OCI-LY7 (cell line): ENCODE results near the gene TUBAL3. TPM values are rescaled to one million over a fixed set of nuclear protein-coding genes. Genes with fewer than 3 reads are reported as not detected.

ENCODE experiments used
- BruUV-seq: library from RNA; stranded (reverse); fragments of 400-500 nt; replicated peaks from 2 replicates; lab custom pipeline; 2021; lab: Mats Ljungman, UMichigan
- CTCF ChIA-PET: fragments of 300-600 bp; sonication (Branson Sonifier 250); formaldehyde crosslinking; loops from one replicate; lab custom pipeline; 2022; ENCODE audit warnings: antibody characterized with exemption; ENCODE audit not compliant: unreplicated experiment; lab: Charles Lee
- POLR2A ChIA-PET: fragments of 300-600 bp; sonication (Branson Sonifier 250); formaldehyde crosslinking; loops from one replicate; lab custom pipeline; 2022; ENCODE audit warnings: antibody characterized with exemption; lab: Charles Lee
- DNase-seq: peaks from one replicate; pipeline ENCODE4 v3.0.0-alpha.2; 2015; ENCODE audit warnings: low spot score
- H2AFZ ChIP-seq: fragments of 200-600 bp; sonication (generic), shearing (Covaris generic); 2 replicates; pipeline ENCODE4 v1.6.1; 2014; ENCODE audit warnings: mild to moderate bottlenecking, antibody characterized with exemption, low read length, moderate library complexity
- H3K27ac ChIP-seq: fragments of 200-600 bp; sonication (generic); 2 replicates; pipeline ENCODE4 v1.5.1; 2014; ENCODE audit warnings: mixed run types, low read depth, mild to moderate bottlenecking, moderate library complexity, low read length, inconsistent platforms; ENCODE audit not compliant: poor library complexity, severe bottlenecking
- H3K36me3 ChIP-seq: fragments of 200-600 bp; sonication (generic); 2 replicates; pipeline ENCODE4 v1.6.1; 2014; ENCODE audit warnings: mild to moderate bottlenecking, antibody characterized with exemption, low read length, moderate library complexity, mixed read lengths; ENCODE audit not compliant: insufficient read depth
- H3K4me1 ChIP-seq: fragments of 200-600 bp; sonication (generic); 2 replicates; pipeline ENCODE4 v1.5.1; 2014; ENCODE audit warnings: mild to moderate bottlenecking, low read length; ENCODE audit not compliant: insufficient read depth, poor library complexity, severe bottlenecking
- H3K4me2 ChIP-seq: fragments of 200-600 bp; sonication (generic); 2 replicates; pipeline ENCODE4 v1.6.1; 2014; ENCODE audit warnings: mild to moderate bottlenecking, low read length
- H3K4me3 ChIP-seq: fragments of 200-600 bp; sonication (generic); 2 replicates; pipeline ENCODE4 v1.5.1; 2014; ENCODE audit warnings: mild to moderate bottlenecking, low read depth, low read length; ENCODE audit not compliant: poor library complexity, severe bottlenecking
- H3K79me2 ChIP-seq: fragments of 200-600 bp; sonication (generic); 2 replicates; pipeline ENCODE4 v1.6.1; 2016; ENCODE audit warnings: low read depth, mild to moderate bottlenecking, low read length, moderate library complexity, mixed read lengths; ENCODE audit not compliant: insufficient read depth
- H3K9me2 ChIP-seq: fragments of 200-600 bp; sonication (generic); 2 replicates; pipeline ENCODE4 v1.6.1; 2016; ENCODE audit warnings: mild to moderate bottlenecking, low read length, mixed read lengths; ENCODE audit not compliant: insufficient read depth
- H3K9me3 ChIP-seq: fragments of 200-600 bp; sonication (generic); 2 replicates; pipeline ENCODE4 v1.6.1; 2014; ENCODE audit warnings: mild to moderate bottlenecking, mixed run types, low read length, mixed read lengths
- H4K20me1 ChIP-seq: fragments of 200-600 bp; sonication (generic); 2 replicates; pipeline ENCODE4 v1.6.1; 2014; ENCODE audit warnings: mild to moderate bottlenecking, antibody characterized with exemption, low read length, moderate library complexity, mixed read lengths; ENCODE audit not compliant: insufficient read depth
- EZH2phosphoT487 ChIP-seq: fragments of 200-600 bp; sonication (generic); IDR thresholded peaks from 2 replicates; pipeline ENCODE4 v1.6.1; 2018; ENCODE audit warnings: low read depth, borderline replicate concordance, mild to moderate bottlenecking, mixed run types, antibody characterized with exemption, low read length, moderate library complexity, mixed read lengths
- intact Hi-C: fragments of 100-400 bp; cut with micrococcal nuclease; formaldehyde crosslinking; loops from one replicate; pipeline ENCODE4 v1.10.0; 2022; ENCODE audit not compliant: unreplicated experiment
- total RNA-seq, 2 experiments: library from RNA; depleted of rRNA in 1 of 2; stranded (reverse); fragments of >200 nt in 1 of 2; shearing (Covaris generic) in 1 of 2; gene quantifications; 2 replicates each; pipeline ENCODE4 v1.2.3, GENCODE V29; 2014 to 2022
- TF ChIP-seq, protein P1 (sequence below): fragments of 200-600 bp; sonication (generic); conservative IDR thresholded peaks from 2 replicates; pipeline ENCODE4 v1.5.1; 2014; ENCODE audit warnings: mild to moderate bottlenecking, antibody characterized with exemption, low read length, moderate library complexity, mixed read lengths

The TUBAL3 gene
- total RNA-seq, 2 experiments from 2014 or later: not detected

DNA sequence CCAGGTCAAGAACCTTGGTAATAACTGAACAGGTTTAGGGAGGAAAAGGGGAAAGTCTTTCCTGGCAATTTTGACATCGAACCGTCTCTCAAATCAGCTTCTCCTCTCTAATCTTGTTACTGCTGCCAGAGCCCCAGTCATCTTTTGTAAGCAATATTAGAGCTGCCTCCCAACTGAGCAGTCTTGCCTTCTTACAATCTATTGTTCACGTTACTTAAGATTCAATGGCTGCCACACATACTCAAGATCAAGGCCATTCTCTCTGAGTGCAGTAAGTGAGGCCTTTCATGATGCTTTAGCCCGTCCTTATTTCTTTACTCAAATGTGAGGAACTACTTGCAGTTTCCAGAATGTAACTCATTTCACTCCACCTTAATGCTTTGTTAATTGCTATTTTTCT is 20.1 kb upstream of the TUBAL3 start:
- POLR2A ChIA-PET: interaction anchor here (0.5 to 2.8 kb wide), 6 partner anchors 10 to 393 kb away, joined by 3 to 11 read pairs (median 4); no protein-coding TSS in a partner anchor
- Histone ChIP-seq H3K27ac (no peak overlapping the region), H3K4me1 (no peaks in the 10 kb centered on the region), H3K4me2 (no peak overlapping the region), H3K9me2 (no peaks in the 10 kb centered on the region), H3K9me3 (peaks cover 4% of the 10 kb centered on the region; the same call in 1 of the 2 replicates), H3K36me3 (peaks cover 24% of the 10 kb centered on the region; the same call in 1 of the 2 replicates), H2AFZ (no peak overlapping the region), H3K79me2 (peaks cover 67% of the 10 kb centered on the region), H4K20me1 (no peaks in the 10 kb centered on the region; the same call in 1 of the 2 replicates), H3K4me3 (no peak overlapping the region)
- no TSS peak for BruUV-seq
- CTCF ChIA-PET: no interaction called here
- no peak for DNase-seq
- intact Hi-C loops: no loop called here
- no peak for TF ChIP-seq EZH2phosphoT487
- TF ChIP-seq, protein P1, sequence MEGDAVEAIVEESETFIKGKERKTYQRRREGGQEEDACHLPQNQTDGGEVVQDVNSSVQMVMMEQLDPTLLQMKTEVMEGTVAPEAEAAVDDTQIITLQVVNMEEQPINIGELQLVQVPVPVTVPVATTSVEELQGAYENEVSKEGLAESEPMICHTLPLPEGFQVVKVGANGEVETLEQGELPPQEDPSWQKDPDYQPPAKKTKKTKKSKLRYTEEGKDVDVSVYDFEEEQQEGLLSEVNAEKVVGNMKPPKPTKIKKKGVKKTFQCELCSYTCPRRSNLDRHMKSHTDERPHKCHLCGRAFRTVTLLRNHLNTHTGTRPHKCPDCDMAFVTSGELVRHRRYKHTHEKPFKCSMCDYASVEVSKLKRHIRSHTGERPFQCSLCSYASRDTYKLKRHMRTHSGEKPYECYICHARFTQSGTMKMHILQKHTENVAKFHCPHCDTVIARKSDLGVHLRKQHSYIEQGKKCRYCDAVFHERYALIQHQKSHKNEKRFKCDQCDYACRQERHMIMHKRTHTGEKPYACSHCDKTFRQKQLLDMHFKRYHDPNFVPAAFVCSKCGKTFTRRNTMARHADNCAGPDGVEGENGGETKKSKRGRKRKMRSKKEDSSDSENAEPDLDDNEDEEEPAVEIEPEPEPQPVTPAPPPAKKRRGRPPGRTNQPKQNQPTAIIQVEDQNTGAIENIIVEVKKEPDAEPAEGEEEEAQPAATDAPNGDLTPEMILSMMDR: no peak

DNA sequence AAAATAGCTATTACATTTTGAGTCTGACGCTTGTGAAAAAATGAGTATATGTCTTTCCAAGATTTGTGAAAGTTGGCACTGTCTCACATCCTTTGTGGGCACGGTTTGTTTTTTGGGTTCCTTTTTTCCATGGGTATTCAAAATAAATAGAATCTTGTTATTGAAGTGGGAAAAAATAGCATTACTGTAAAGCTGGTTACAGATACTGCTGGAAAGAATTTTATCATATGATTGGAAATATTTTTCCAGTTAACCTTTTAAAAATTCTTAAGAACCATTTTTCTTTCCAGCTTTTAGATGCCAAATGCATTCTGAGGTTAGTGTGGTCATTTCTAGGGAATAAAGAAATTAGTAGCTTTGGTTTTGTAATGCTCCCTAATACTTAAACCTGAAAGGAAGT is 19.1 kb upstream of the TUBAL3 start:
- ChIA-PET POLR2A (interaction anchor here (0.7 to 2.8 kb wide), 6 partner anchors 8 to 33 kb away, joined by 3 to 6 read pairs (median 4); no protein-coding TSS in a partner anchor), CTCF (no interaction called here)
- no TSS peak for BruUV-seq
- peaks cover 14% of the 10 kb centered on the region; the same call in 1 of the 2 replicates for H3K36me3 ChIP-seq
- no peak for TF ChIP-seq EZH2phosphoT487
- TF ChIP-seq, protein P1: no peak
- H3K27ac ChIP-seq: no peak overlapping the region
- H3K79me2 ChIP-seq: peaks cover 77% of the 10 kb centered on the region
- H4K20me1 ChIP-seq: no peaks in the 10 kb centered on the region; the same call in 1 of the 2 replicates
- peaks cover 14% of the 10 kb centered on the region for H3K9me3 ChIP-seq
- H3K4me2 ChIP-seq: no peak overlapping the region
- H3K4me1 ChIP-seq: no peaks in the 10 kb centered on the region
- intact Hi-C loops: no loop called here
- H2AFZ ChIP-seq: no peak overlapping the region
- no peak for DNase-seq
- H3K4me3 ChIP-seq: no peak overlapping the region
- no peaks in the 10 kb centered on the region for H3K9me2 ChIP-seq

DNA sequence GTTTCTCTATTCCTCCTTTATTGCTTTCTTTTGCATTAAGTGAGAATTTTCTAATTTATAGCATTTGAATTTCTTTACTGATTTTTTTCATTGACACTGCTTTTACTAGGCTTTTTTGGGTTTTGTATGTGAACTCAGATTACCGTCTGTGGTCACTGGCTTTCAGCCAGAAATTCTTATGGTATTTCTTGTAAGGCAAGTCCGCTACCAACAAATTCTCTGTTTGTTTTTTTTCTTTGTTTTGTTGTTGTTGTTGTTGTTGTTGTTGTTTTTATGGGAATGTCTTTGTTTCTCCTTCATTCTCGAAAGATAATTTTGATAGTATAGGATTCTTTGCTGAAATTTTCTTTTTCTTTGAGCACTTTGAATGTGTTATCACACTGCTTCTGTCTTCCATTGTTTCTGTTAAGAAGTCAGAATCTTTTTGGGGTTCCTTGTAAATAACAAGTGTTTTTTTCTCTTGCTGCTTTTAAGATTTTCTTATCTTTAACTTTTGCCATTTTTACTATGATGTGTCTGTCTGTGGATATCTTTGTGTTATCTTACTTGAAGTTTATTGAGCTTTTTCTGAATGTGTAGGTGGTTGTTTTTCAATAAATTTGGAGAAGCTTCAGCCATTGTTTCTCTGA is 15.0 kb upstream of the TUBAL3 start:
- no TSS peak for BruUV-seq
- Histone ChIP-seq H2AFZ (no peak overlapping the region), H3K4me2 (no peak overlapping the region), H3K4me3 (no peak overlapping the region), H3K9me3 (peaks cover 23% of the 10 kb centered on the region), H3K4me1 (peaks cover 3% of the 10 kb centered on the region), H3K27ac (no peak overlapping the region), H3K36me3 (peaks cover 22% of the 10 kb centered on the region), H3K9me2 (no peaks in the 10 kb centered on the region), H4K20me1 (no peaks in the 10 kb centered on the region; the same call in 1 of the 2 replicates), H3K79me2 (peaks cover 97% of the 10 kb centered on the region)
- intact Hi-C loops: no loop called here
- TF ChIP-seq EZH2phosphoT487: no peak
- TF ChIP-seq, protein P1: no peak
- no peak for DNase-seq
- ChIA-PET CTCF (no interaction called here), POLR2A (interaction anchor here (0.5 to 1.1 kb wide), 2 partner anchors 9 to 15 kb away, joined by 3 read pairs; no protein-coding TSS in a partner anchor)
